ENCODE measurements around the gene CLSTN1. TPM values are rescaled to one million over a fixed set of nuclear protein-coding genes. Genes with fewer than 3 reads are reported as not detected.

CLSTN1 gene
- total and polyA plus RNA-seq, 2 of the 13 experiments (the other 11 are each of a cell fraction or from before 2014, with no cell fraction given): 19.7 to 29.8 TPM

DNA sequence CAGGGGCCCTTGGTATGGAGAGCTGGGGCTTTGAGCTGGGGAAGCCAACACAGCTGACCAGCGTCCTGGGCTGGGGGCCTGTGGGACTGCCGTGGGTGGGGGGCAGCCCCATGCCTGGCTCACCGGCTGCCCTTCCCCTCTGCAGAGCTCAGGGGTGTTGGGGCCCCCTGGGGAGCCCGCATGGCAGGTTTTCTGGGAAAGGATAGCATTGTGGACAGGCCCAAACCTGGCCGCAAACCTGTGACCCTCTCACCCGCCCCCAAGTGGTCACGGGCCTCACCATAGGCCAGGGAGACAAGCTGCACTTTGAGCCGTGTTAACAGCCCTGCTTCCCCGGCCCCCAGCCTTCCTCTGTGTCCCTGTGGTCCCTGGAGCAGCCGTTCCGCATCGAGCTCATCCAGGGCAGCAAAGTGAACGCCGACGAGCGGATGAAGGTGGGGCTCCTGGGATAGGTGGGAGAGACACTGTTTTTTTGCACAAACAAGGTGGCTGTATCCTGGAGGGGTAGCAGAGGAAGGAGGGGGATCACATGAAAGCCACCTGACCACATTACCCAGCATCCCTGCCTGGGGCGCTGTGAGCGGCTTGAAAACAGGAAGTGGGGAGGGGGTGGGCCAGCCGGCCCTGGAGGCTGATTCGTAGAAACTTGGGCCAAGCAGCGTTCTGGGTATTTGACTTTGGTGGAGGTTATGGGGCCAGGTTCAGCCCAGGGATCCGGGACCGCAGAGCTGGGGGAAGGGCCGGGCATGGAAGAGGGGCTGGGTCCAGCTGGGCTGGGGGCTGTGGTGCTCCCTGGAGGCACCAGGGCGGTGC lies 106.4 kb downstream of the CLSTN1 start (continued):
- TF ChIP-seq SCMH1 (CRISPR knock-in tag; IDR thresholded peaks at IDR 0.05; ENCODE audit: borderline replicate concordance) (no peak), GABPB1 (CRISPR knock-in tag; IDR thresholded peaks at IDR 0.05) (peak; percentile 89), PCBP2 (optimal IDR thresholded peaks at IDR 0.05; ENCODE audit: low read depth, low read length, poor library complexity, severe bottlenecking) (no peak), KDM3A (CRISPR knock-in tag; IDR thresholded peaks at IDR 0.05; ENCODE audit: low read depth) (no peak; the same call in 1 of the 2 replicates), ZNF703 (CRISPR knock-in tag; IDR thresholded peaks at IDR 0.05; ENCODE audit: borderline replicate concordance) (peak; percentile 23; the same call in 1 of the 2 replicates), ZNF570 (CRISPR knock-in tag; IDR thresholded peaks at IDR 0.05; ENCODE audit: borderline replicate concordance) (no peak), ZNF816 (CRISPR knock-in tag; IDR thresholded peaks at IDR 0.05; ENCODE audit: borderline replicate concordance) (peak; percentile 92; the same call in 1 of the 2 replicates), FOXA1 (IDR thresholded peaks at IDR 0.05) (no peak), FOXA1 (CRISPR knock-in tag; IDR thresholded peaks at IDR 0.05) (peak; percentile 44; the same call in 1 of the 2 replicates), HNRNPUL1 (IDR thresholded peaks at IDR 0.05; ENCODE audit: low read depth, low read length) (no peak), PLRG1 (conservative IDR thresholded peaks at IDR 0.05) (no peak), NFIC (IDR thresholded peaks at IDR 0.05; ENCODE audit: low read length) (peak; percentile 30; the same call in 1 of the 2 replicates), ZNF619 (CRISPR knock-in tag; IDR thresholded peaks at IDR 0.05) (no peak), ZNF576 (CRISPR knock-in tag; IDR thresholded peaks at IDR 0.05) (0 out of 2 replicates have a peak, but pooled peaks have one; percentile 31), ADNP (CRISPR knock-in tag; IDR thresholded peaks at IDR 0.05) (no peak), ZNF10 (CRISPR knock-in tag; IDR thresholded peaks at IDR 0.05; ENCODE audit: borderline replicate concordance, low read depth) (no peak), ATAD3A (CRISPR knock-in tag; IDR thresholded peaks at IDR 0.05) (no peak), ERF (CRISPR knock-in tag; IDR thresholded peaks at IDR 0.05) (peak; percentile 82), ZNF552 (CRISPR knock-in tag; IDR thresholded peaks at IDR 0.05; ENCODE audit: borderline replicate concordance) (0 out of 2 replicates have a peak, but pooled peaks have one; percentile 34), ZNF501 (CRISPR knock-in tag; IDR thresholded peaks at IDR 0.05) (peak; percentile 74; the same call in 1 of the 2 replicates), MED8 (CRISPR knock-in tag; IDR thresholded peaks at IDR 0.05; ENCODE audit: insufficient replicate concordance) (peak; percentile 53), ZNF644 (CRISPR knock-in tag; IDR thresholded peaks at IDR 0.05; ENCODE audit: low read depth) (0 out of 2 replicates have a peak, but pooled peaks have one; percentile 6), ZBTB21 (CRISPR knock-in tag; IDR thresholded peaks at IDR 0.05) (no peak), PCBP1 (IDR thresholded peaks at IDR 0.05; ENCODE audit: borderline replicate concordance, low read depth, low read length) (peak; percentile 90), MIER2 (CRISPR knock-in tag; IDR thresholded peaks at IDR 0.05) (peak; percentile 49; the same call in 1 of the 2 replicates), TCF7L2 (IDR thresholded peaks at IDR 0.05; ENCODE audit: low read depth, low read length) (no peak)
- TF ChIP-seq, protein P1, sequence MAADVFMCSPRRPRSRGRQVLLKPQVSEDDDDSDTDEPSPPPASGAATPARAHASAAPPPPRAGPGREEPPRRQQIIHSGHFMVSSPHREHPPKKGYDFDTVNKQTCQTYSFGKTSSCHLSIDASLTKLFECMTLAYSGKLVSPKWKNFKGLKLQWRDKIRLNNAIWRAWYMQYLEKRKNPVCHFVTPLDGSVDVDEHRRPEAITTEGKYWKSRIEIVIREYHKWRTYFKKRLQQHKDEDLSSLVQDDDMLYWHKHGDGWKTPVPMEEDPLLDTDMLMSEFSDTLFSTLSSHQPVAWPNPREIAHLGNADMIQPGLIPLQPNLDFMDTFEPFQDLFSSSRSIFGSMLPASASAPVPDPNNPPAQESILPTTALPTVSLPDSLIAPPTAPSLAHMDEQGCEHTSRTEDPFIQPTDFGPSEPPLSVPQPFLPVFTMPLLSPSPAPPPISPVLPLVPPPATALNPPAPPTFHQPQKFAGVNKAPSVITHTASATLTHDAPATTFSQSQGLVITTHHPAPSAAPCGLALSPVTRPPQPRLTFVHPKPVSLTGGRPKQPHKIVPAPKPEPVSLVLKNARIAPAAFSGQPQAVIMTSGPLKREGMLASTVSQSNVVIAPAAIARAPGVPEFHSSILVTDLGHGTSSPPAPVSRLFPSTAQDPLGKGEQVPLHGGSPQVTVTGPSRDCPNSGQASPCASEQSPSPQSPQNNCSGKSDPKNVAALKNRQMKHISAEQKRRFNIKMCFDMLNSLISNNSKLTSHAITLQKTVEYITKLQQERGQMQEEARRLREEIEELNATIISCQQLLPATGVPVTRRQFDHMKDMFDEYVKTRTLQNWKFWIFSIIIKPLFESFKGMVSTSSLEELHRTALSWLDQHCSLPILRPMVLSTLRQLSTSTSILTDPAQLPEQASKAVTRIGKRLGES (CRISPR knock-in tag; IDR thresholded peaks at IDR 0.05; ENCODE audit: borderline replicate concordance): no peak; the same call in 1 of the 2 replicates
- TF ChIP-seq, protein P2, sequence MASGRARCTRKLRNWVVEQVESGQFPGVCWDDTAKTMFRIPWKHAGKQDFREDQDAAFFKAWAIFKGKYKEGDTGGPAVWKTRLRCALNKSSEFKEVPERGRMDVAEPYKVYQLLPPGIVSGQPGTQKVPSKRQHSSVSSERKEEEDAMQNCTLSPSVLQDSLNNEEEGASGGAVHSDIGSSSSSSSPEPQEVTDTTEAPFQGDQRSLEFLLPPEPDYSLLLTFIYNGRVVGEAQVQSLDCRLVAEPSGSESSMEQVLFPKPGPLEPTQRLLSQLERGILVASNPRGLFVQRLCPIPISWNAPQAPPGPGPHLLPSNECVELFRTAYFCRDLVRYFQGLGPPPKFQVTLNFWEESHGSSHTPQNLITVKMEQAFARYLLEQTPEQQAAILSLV (CRISPR knock-in tag; IDR thresholded peaks at IDR 0.05; ENCODE audit: borderline replicate concordance): peak; percentile 55; the same call in 1 of the 2 replicates

All from HepG2 (cell line).